Measurements from ENCODE around the gene CCDC85C. TPM values are rescaled to one million over a fixed set of nuclear protein-coding genes. Genes with fewer than 3 reads are reported as not detected.

CCDC85C gene
- polyA plus RNA-seq, 1 experiment: 7.2 TPM

DNA sequence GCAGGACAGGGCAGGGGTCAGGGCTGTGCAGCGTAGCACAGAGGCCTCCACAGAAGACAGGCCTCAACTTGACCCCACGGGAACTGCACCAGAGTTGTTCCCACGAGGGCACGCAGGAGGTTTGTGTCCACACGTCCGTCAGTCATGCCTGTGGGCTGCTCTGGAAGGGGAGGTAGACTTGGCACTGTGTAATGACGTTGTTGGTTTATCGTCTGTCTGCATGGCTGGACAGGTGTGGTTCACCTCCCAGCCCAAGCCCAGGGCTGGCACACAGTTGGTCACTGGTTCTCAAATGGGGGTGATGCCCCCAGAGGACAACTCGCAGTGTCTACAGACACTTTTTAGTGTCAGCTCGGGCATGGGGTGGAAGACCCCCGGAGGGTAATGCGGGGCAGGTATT is 77.0 kb downstream of the CCDC85C start:
- Histone ChIP-seq H3K9me3 (ENCODE audit: control insufficient read depth, insufficient read depth, low read length) (no peaks in the 10 kb centered on the region; the same call in 1 of the 2 replicates), H3K27me3 (ENCODE audit: control insufficient read depth, insufficient read depth, low read length) (no peaks in the 10 kb centered on the region), H3K4me3 (ENCODE audit: low read depth, low read length) (no peak overlapping the region), H3K27ac (ENCODE audit: low read depth, low read length) (no peak overlapping the region)
- CTCF ChIA-PET: no interaction called here
- TF ChIP-seq, protein P1, sequence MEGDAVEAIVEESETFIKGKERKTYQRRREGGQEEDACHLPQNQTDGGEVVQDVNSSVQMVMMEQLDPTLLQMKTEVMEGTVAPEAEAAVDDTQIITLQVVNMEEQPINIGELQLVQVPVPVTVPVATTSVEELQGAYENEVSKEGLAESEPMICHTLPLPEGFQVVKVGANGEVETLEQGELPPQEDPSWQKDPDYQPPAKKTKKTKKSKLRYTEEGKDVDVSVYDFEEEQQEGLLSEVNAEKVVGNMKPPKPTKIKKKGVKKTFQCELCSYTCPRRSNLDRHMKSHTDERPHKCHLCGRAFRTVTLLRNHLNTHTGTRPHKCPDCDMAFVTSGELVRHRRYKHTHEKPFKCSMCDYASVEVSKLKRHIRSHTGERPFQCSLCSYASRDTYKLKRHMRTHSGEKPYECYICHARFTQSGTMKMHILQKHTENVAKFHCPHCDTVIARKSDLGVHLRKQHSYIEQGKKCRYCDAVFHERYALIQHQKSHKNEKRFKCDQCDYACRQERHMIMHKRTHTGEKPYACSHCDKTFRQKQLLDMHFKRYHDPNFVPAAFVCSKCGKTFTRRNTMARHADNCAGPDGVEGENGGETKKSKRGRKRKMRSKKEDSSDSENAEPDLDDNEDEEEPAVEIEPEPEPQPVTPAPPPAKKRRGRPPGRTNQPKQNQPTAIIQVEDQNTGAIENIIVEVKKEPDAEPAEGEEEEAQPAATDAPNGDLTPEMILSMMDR (IDR thresholded peaks at IDR 0.05; ENCODE audit: low read depth, low read length): no peak
- POLR2A ChIA-PET: no interaction called here
- no peak for DNase-seq (ENCODE audit: low read depth, low spot score)

DNA sequence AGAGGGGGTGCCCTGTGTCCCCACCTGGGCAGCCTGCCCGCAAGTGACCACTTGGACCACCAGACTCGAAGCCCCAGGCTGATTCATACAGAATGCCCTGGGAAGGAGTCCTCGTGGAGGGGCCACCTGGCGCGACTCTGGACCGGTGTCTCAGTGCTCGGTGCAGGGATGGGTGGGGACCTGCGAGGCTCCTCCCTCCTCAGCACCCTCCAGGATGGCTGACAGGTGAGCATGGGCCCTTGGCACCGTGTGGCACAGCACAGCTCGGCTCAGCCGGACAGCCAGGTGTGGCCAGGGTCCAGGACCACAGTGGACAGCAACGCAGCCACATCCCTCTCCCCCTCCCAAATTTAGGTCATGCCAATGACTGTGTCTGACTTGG is 78.3 kb downstream of the CCDC85C start:
- Histone ChIP-seq H3K9me3 (ENCODE audit: control insufficient read depth, insufficient read depth, low read length) (no peaks in the 10 kb centered on the region; the same call in 1 of the 2 replicates), H3K27ac (ENCODE audit: low read depth, low read length) (no peak overlapping the region), H3K27me3 (ENCODE audit: control insufficient read depth, insufficient read depth, low read length) (no peaks in the 10 kb centered on the region), H3K4me3 (ENCODE audit: low read depth, low read length) (no peak overlapping the region)
- TF ChIP-seq, protein P1 (IDR thresholded peaks at IDR 0.05; ENCODE audit: low read depth, low read length): no peak
- CTCF ChIA-PET: interaction anchor here (0.6 to 5.0 kb wide), 3 partner anchors 29 to 103 kb away, joined by 4 to 27 read pairs (median 5); no protein-coding TSS in a partner anchor
- POLR2A ChIA-PET: no interaction called here
- DNase-seq (ENCODE audit: low read depth, low spot score): no peak

DNA sequence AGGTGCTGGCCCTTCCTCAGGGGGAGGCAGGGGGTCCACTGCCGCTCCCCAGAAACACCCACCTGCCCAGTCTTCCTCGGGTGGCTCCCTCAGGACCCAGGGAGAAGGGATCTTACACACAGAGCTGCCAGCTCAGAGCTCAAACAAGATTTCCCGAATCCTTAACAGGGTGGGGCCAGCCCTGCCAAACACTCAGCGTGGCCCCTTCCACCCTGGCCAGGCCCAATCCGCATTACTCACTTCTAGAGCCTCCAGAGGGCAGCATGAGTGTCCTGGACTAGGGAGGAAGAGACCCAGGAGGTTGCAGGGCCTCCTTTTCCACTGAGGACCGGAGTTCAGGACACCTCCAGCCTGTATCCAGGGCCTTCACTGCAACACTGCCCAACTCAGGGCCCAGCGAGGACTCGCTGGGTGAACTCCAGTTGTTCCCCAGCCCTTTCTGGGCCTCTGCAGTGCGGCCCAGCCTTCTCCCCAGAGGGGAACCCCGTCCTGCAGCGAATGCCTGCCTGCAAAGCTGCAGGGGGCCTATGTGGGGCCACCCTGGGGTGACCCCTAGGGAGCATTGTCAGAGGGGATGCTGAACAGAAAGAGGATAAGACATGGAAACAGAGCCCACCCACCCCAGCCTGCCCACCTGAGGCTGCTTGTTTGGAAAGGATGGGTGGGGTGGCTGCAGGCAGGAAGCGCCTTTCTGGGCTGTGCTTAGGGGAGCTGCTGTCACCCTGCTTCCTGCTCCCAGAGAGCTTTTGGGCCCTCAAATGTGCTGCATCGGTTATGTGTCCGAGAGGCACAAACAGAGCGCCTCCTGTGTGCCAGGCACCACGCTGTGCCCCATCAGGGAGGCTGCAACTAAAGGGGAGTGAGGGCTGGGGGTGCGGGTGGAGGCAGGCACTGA is 79.0 kb downstream of the CCDC85C start:
- POLR2A ChIA-PET: no interaction called here
- TF ChIP-seq, protein P1 (IDR thresholded peaks at IDR 0.05; ENCODE audit: low read depth, low read length): peak; percentile 48
- H3K27me3 ChIP-seq (ENCODE audit: control insufficient read depth, insufficient read depth, low read length): no peaks in the 10 kb centered on the region
- H3K9me3 ChIP-seq (ENCODE audit: control insufficient read depth, insufficient read depth, low read length): no peaks in the 10 kb centered on the region; the same call in 1 of the 2 replicates
- no peak for DNase-seq (ENCODE audit: low read depth, low spot score)
- H3K4me3 ChIP-seq (ENCODE audit: low read depth, low read length): no peak overlapping the region
- H3K27ac ChIP-seq (ENCODE audit: low read depth, low read length): peak overlapping the region; percentile 52
- CTCF ChIA-PET: interaction anchor here (0.5 to 5.0 kb wide), 8 partner anchors 14 to 375 kb away, joined by 3 to 27 read pairs (median 4); no protein-coding TSS in a partner anchor

DNA sequence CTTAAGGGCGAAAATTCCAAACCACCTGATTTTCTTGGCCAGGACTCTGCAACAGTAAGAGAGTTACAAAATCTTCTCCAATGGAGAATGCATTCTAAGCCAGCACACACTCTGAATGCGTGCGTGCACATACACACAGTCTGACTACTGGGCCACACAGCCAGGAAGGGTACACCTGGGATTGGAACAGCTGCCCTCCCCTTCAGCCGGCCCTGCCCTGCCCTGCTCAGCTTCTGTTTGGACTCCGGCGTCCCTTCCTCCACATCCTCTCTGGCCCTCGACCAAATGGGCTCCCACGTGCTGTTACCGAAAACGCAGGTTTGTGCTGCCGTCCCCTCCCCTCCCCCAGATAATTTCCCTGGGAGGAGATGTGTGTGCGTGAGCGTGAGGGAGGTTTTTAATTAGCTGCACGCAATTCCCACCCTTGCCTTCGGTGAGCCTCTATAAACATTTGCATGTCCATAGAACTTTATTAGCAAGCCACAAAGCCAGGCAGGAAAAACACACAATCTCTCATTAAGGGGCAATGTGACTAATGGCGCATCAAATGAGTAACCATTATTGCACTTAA is 79.8 kb downstream of the CCDC85C start:
- no peak overlapping the region for H3K4me3 ChIP-seq (ENCODE audit: low read depth, low read length)
- TF ChIP-seq, protein P1 (IDR thresholded peaks at IDR 0.05; ENCODE audit: low read depth, low read length): no peak
- no peak overlapping the region for H3K27ac ChIP-seq (ENCODE audit: low read depth, low read length)
- ChIA-PET POLR2A (no interaction called here), CTCF (interaction anchor here (0.5 to 5.0 kb wide), 12 partner anchors 15 to 376 kb away, joined by 3 to 27 read pairs (median 3); no protein-coding TSS in a partner anchor)
- H3K27me3 ChIP-seq (ENCODE audit: control insufficient read depth, insufficient read depth, low read length): no peaks in the 10 kb centered on the region
- DNase-seq (ENCODE audit: low read depth, low spot score): no peak
- no peaks in the 10 kb centered on the region; the same call in 1 of the 2 replicates for H3K9me3 ChIP-seq (ENCODE audit: control insufficient read depth, insufficient read depth, low read length)

All from AG04450 (cell line).